GM19463 (cell line): ENCODE measurements around the gene DPP6.

Experiments
- ATAC-seq: cut with Tn5 transposase; IDR thresholded peaks from one replicate; pipeline ENCODE4 v1.9.1; 2021; ENCODE audit warnings: mild to moderate bottlenecking, moderate library complexity; ENCODE audit not compliant: unreplicated experiment

Gene DPP6

GRCh38 chr7:154440651-154441050 is 388.5 kb downstream of the DPP6 start:
- ATAC-seq: no peak

GRCh38 chr7:154441811-154442210 is 389.6 kb downstream of the DPP6 start:
- ATAC-seq: no peak

GRCh38 chr7:154442939-154443338 is 390.7 kb downstream of the DPP6 start:
- no peak for ATAC-seq

- ATAC-seq: no peak
Observed at GRCh38 chr7:154450451-154450850, 398.3 kb downstream of the DPP6 start.

GRCh38 chr7:154451480-154452457 is 399.6 kb downstream of the DPP6 start:
- no peak for ATAC-seq

GRCh38 chr7:154463794-154464193 is 411.6 kb downstream of the DPP6 start:
- no peak for ATAC-seq

GRCh38 chr7:154469652-154470051 is 417.5 kb downstream of the DPP6 start:
- ATAC-seq: no peak

GRCh38 chr7:154472343-154472742 is 420.1 kb downstream of the DPP6 start:
- ATAC-seq: no peak

- ATAC-seq: no peak
Observed at GRCh38 chr7:154473360-154473759, 421.2 kb downstream of the DPP6 start.

- ATAC-seq: no peak
Observed at GRCh38 chr7:154474903-154475520, 422.8 kb downstream of the DPP6 start.

GRCh38 chr7:154475864-154476263 is 423.7 kb downstream of the DPP6 start:
- no peak for ATAC-seq

GRCh38 chr7:154480817-154481216 is 428.6 kb downstream of the DPP6 start:
- ATAC-seq: no peak

- ATAC-seq: no peak
Observed at GRCh38 chr7:154482863-154483262, 430.7 kb downstream of the DPP6 start.

- ATAC-seq: no peak
Observed at GRCh38 chr7:154484406-154484805, 432.2 kb downstream of the DPP6 start.

- ATAC-seq: no peak
Observed at GRCh38 chr7:154484943-154485342, 432.7 kb downstream of the DPP6 start.

- no peak for ATAC-seq
Observed at GRCh38 chr7:154489897-154490296, 437.7 kb downstream of the DPP6 start.

- no peak for ATAC-seq
Observed at GRCh38 chr7:154493594-154493993, 441.4 kb downstream of the DPP6 start.

- ATAC-seq: no peak
Observed at GRCh38 chr7:154497751-154498150, 445.6 kb downstream of the DPP6 start.

- ATAC-seq: no peak
Observed at GRCh38 chr7:154503962-154504550, 451.9 kb downstream of the DPP6 start.

- ATAC-seq: no peak
Observed at GRCh38 chr7:154504918-154505317, 452.7 kb downstream of the DPP6 start.

GRCh38 chr7:154505362-154505761 is 453.2 kb downstream of the DPP6 start:
- no peak for ATAC-seq

GRCh38 chr7:154509192-154509591 is 457.0 kb downstream of the DPP6 start:
- no peak for ATAC-seq
